Kidney (tissue), 14 donors: ENCODE results near the gene KCNJ15. TPM values are rescaled to one million over a fixed set of nuclear protein-coding genes. Genes with fewer than 3 reads are reported as not detected.

Source experiments
- DNase-seq, 5 donors: peaks; one replicate each; pipeline ENCODE4 v3.0.0-alpha.2; 2013 to 2020
- FAIRE-seq: peaks from 2 replicates; lab custom pipeline; 2012; peaks lifted over from hg19 to GRCh38; lab: Jason Lieb, UNC
- H3K27ac ChIP-seq, 2 donors: one replicate each; pipeline ENCODE4 v1.7.0; 2013; ENCODE audit warnings: low read depth in 2 of 2, low read length in 2 of 2, inconsistent platforms in 1 of 2
- H3K27me3 ChIP-seq: one replicate; pipeline ENCODE4 v1.7.1; 2013; ENCODE audit warnings: low read length, inconsistent platforms; ENCODE audit not compliant: control insufficient read depth, insufficient read depth
- H3K36me3 ChIP-seq, 3 donors: one replicate each; pipeline versions ENCODE4 v1.7.0 to v1.7.1; 2013; ENCODE audit warnings: low read length in 3 of 3, control low read depth in 1 of 3, inconsistent platforms in 1 of 3; ENCODE audit not compliant: insufficient read depth in 3 of 3, control insufficient read depth in 2 of 3
- H3K4me1 ChIP-seq, 3 donors: one replicate each; pipeline versions ENCODE4 v1.7.0 to v1.7.1; 2013; ENCODE audit warnings: low read length in 3 of 3, inconsistent platforms in 1 of 3, low read depth in 1 of 3; ENCODE audit not compliant: control insufficient read depth in 2 of 3, insufficient read depth in 2 of 3
- H3K4me3 ChIP-seq, 3 donors: one replicate each; pipeline versions ENCODE4 v1.7.0 to v1.8.1; 2013; ENCODE audit warnings: low read length in 3 of 3, control low read depth in 1 of 3, inconsistent platforms in 1 of 3
- H3K9ac ChIP-seq, 3 donors: one replicate each; pipeline versions ENCODE4 v1.7.0 to v1.7.1; 2013; ENCODE audit warnings: low read length in 3 of 3, control low read depth in 1 of 3, inconsistent platforms in 1 of 3
- H3K9me3 ChIP-seq, 3 donors: one replicate each; pipeline versions ENCODE4 v1.7.0 to v1.7.1; 2013; ENCODE audit warnings: low read length in 3 of 3, control low read depth in 1 of 3, inconsistent platforms in 1 of 3; ENCODE audit not compliant: control insufficient read depth in 2 of 3, insufficient read depth in 1 of 3
- CTCF ChIP-seq: IDR thresholded peaks from 3 replicates; pipeline ENCODE4 v1.5.1; 2012; ENCODE audit warnings: mild to moderate bottlenecking, moderate library complexity, borderline replicate concordance; ENCODE audit not compliant: insufficient read depth; ENCODE audit errors: extremely low read depth
- intact Hi-C: fragments of 100-400 bp; cut with DNase I; formaldehyde crosslinking; loops from one replicate; pipeline ENCODE4 v1.11.1; 2022
- polyA plus RNA-seq: library from polyadenylated mRNA; stranded (reverse); fragments of 350-450 nt; fragmentation: Illumina TruSeq; extraction: RNeasy Lipid Tissue Mini Kit (QIAGEN cat#74804); gene quantifications from one replicate; pipeline ENCODE4 v1.2.3, GENCODE V29; 2014; ENCODE audit warnings: low read depth, low replicate concordance; ENCODE audit not compliant: insufficient read depth
- total RNA-seq: library from RNA; stranded (reverse); fragmentation: NEBNext Ultra II Directional; extraction: Animal tissue kit (Norgen Biotek cat#: 25700); gene quantifications from one replicate; pipeline ENCODE4 v1.2.1, GENCODE V29; 2021
- donor health status: control.
- donor health status: control.
- donor health status: control.
- donor health status: control.
- donor health status: control.
- donor health status: DM: yes; HTN: yes; CAD: no.
- donor health status: Normal renal cell carcinoma (clear cell type).

KCNJ15 gene
- total and polyA plus RNA-seq, 2 donors from 2014 or later = 102 to 142 TPM

GRCh38 chr21:38294609-38295008 is 37.8 kb downstream of the KCNJ15 start:
- DNase-seq (peak in 2 of 5 donors; percentile 63 to 64), FAIRE-seq (no peak)
- no peak overlapping the region for H3K9ac ChIP-seq
- intact Hi-C loops = no loop called here
- peaks cover 2 to 42% (median 7%) of the 10 kb centered on the region in 3 donors for H3K36me3 ChIP-seq
- H3K4me1 ChIP-seq = peaks cover 13 to 31% (median 20%) of the 10 kb centered on the region in 3 donors
- no peaks in the 10 kb centered on the region for H3K9me3 ChIP-seq
- H3K27ac ChIP-seq = peak overlapping the region; percentile 60 to 74
- H3K27me3 ChIP-seq = no peaks in the 10 kb centered on the region
- no peak overlapping the region for H3K4me3 ChIP-seq
- no peak for TF ChIP-seq CTCF

GRCh38 chr21:38295997-38296764 is 39.4 kb downstream of the KCNJ15 start:
- no peak overlapping the region for H3K4me3 ChIP-seq
- peak overlapping the region in 1 of 3 donors; percentile 32 for H3K9ac ChIP-seq
- no peaks in the 10 kb centered on the region for H3K9me3 ChIP-seq
- intact Hi-C loops = no loop called here
- DNase-seq (peak in 1 of 5 donors; percentile 35), FAIRE-seq (no peak)
- H3K27ac ChIP-seq = peak overlapping the region; percentile 68 to 82
- TF ChIP-seq CTCF = no peak
- peaks cover 19 to 31% (median 19%) of the 10 kb centered on the region in 3 donors for H3K4me1 ChIP-seq
- peaks cover 5 to 43% (median 7%) of the 10 kb centered on the region in 3 donors for H3K36me3 ChIP-seq
- no peaks in the 10 kb centered on the region for H3K27me3 ChIP-seq

GRCh38 chr21:38297194-38297631 is 40.4 kb downstream of the KCNJ15 start:
- no peak for TF ChIP-seq CTCF
- peak in 3 of 5 donors; percentile 63 to 87 (median 73) for DNase-seq
- Histone ChIP-seq H3K27ac (peak overlapping the region; percentile 68 to 82), H3K9ac (no peak overlapping the region), H3K36me3 (peaks cover 5 to 50% (median 9%) of the 10 kb centered on the region in 3 donors), H3K9me3 (no peaks in the 10 kb centered on the region), H3K27me3 (no peaks in the 10 kb centered on the region), H3K4me1 (peaks cover 17 to 31% (median 21%) of the 10 kb centered on the region in 3 donors), H3K4me3 (no peak overlapping the region)
- FAIRE-seq = no peak
- intact Hi-C loops = no loop called here
